ENCODE measurements around the gene CTSK.
"Not testable (repeated sequence)": the region's sequence is repeated elsewhere in the genome, so short reads cannot be mapped to it uniquely, and the experiment has no call there.

CTSK gene

DNA sequence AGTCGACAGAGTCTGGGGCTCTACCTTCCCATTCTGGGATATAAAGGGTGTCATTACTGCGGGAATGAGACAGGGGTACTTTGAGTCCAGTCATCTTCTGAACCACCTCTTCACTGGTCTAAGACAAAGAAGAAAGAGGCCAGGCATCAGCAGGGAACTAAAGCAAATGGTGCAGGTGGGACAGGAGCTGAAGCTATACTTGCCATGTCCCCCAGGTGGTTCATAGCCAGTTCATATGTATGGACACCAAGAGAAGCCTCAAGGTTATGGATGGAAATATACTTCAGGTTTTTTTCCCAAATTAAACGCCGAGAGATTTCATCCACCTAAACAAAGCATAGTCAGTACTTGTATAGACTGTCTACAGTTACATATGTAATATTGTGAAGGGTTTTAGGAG, 2.2 kb downstream of the CTSK start:
- no peak for DNase-seq

DNA sequence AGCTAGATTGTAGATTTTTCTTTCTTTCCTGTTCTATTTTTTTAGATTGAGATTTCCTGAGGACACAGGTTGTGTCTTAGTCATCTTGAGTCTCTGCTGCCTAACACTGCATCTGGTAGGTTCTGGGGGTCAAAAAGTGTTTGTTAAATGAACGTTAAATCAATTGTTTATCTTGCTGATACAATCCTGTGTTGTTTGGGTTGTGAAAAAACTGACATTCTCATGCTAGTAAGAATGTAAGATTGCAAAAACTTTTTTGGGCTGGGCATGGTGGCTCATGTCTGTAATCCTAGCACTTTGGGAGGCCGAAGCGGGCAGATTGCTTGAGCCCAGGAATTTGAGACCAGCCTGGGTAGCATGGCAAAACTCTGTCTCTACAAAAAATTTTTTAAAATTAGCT, 3.4 kb downstream of the CTSK start:
- DNase-seq, result no peak

DNA sequence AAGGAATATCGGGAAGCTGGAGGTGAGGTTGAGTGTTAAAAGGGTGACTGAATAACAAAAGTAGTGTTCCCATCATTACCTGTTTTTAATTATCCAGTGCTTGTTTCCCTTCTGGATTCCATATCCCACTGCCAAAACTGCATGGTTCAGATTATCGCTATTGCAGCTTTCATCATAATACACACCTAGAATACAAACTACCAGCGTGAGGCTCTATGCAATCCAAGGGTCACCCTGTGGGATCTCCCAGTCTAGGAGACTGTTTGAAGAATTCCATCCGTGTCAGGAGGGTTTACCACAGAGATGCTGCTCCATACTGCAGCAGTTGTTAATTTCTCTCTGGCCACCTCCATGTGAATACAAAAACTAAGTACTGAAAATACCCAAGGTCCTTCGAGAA, 9.0 kb downstream of the CTSK start:
- no peak for DNase-seq

DNA sequence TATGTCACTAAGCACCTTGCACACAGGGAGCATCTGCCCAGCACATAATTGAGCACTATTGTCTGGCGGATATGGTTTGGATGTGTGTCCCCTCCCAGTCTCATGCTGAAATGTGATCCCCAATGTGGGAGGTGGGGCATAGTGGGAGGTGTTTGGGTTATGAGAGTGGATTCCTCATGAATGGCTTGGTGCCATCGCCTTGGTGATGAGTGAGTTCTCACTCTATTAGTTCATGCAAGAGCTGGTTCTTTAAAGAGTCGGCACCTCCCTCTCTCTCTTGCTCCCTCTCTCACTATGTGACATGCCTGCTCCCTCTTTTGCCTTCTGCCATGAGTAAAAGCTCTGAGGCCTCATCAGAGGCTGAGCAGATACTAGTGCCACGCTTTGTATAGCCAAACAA, 9.5 kb downstream of the CTSK start:
- no peak for DNase-seq

DNA sequence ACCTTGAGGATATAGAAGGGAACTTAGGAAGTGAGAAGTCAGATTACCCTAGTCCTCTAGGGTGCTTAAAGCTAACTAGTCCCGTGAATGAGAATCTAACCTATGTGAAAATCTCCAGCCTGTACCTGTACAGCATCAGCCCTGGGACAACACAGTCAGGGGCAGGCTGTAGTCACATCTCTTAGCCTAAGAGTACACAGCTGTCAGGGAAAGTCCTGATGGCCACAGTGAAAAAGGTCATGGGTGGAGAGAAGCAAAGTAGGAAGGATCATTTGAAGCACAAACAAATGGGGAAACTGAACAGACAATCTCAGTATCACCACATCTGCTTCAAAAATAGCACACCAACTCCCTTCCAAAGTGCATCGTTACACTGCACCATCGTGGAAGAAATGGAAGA, 11.7 kb downstream of the CTSK start:
- DNase-seq, result no peak

DNA sequence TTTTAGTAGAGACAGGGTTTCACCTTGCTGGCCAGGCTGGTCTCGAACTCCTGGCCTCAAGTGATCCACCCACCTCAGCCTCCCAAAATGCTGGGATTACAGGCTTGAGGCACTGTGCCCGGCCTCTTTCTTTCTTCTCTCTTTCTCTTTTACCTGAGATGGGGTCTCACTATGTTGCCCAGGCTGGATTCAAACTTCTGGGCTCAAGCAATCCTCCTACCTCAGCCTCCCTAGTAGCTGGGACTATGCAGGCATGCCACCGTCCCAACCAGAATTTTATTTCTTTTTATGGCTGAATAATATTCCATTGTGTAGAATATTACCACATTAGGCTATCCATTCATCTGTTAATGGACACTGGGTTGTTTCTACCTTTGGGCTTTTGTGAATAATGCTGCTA, 14.3 kb downstream of the CTSK start:
- not testable (repeated sequence) for DNase-seq

DNA sequence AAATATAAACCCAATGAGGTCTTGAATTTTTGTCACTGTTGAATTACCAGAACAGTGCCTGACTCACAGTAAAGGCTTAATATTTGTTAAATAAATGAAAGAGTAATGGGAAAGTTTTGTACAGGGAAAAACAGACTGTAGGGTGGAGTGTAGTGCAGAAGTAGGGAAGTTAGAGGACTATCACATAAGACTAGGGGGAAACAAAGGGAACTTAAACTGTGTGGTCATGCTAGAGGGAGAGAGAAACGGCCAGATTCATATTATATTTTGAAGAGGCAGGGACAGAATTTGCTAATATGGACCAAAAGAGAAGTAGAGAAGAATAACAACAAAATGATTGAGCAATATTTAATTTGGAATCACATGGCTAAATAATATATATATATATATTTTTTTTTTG, 14.8 kb downstream of the CTSK start:
- no peak for DNase-seq

DNA sequence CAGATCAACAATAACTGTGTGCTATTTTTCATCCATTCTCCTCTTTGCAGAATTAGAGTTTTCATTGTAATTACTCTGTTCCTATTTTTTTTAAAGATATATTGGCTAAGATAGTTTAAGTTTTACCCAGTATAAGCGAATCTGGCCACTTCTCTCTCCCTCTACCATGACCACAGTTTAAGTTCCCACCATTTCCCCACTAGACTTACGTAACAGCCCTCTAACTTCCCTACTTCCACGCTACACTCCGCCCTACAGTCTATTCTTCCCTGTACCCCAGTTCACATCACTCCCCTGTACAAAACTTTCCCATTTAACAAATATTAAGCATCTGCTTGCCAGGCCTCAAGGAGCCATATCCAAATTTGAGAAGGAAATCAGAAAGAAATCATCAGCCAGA, 16.5 kb downstream of the CTSK start:
- no peak for DNase-seq

DNA sequence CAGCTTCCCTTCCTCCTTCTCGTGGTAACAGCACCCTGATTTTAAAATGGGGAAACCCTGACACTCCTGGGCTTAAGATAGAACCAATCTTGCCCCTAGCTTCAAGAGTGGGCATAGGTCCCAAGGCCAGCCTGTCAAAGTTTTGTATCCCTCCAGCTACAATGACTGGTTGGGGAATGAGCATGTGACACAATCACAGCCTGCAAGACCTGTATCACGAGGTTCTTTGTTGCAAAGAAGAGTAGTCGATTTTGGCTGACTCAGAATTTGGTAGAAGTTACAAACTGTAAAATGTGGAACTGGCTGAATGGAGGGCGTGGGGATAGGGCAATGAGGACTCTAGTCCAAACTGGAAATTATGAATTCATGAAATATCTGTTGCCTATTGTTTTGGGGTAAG, 18.7 kb downstream of the CTSK start:
- DNase-seq, result no peak

DNA sequence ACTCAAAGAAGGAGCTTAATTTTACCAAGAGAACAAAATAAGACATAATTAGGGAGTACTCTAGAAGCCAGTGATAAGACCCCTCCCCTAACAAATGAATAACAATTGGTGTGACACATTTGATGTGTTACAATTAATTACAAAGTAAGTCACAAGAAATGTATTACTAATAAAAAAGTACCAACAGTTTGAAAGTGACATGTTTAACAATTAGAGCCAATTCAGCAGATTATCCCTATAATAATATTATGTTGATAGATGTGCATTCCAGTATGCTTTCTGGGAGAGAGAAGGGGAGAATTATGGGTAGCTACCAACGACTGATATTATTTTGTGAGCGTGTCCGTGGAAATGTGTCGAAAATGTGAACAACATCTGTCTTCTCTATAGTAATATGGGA, 19.1 kb downstream of the CTSK start:
- DNase-seq, result no peak

DNA sequence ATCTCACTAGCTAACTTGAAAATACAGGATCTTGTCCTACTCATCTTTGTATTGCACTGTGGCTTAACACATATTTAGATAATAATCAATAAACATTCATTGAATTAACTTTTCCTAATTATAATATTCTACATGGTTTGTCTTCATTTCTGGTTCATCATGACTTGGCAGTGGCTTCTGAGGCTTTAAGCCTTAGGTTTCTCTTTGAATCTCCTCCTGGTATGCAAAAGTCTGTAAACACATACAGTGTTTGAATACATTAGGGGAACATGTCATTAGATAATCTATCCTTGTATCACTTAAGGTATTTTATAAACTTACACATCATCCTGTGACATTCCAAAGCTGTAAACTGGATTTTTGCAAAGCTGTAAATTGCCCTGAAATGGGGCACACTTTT, 20.6 kb downstream of the CTSK start:
- DNase-seq, result no peak

DNA sequence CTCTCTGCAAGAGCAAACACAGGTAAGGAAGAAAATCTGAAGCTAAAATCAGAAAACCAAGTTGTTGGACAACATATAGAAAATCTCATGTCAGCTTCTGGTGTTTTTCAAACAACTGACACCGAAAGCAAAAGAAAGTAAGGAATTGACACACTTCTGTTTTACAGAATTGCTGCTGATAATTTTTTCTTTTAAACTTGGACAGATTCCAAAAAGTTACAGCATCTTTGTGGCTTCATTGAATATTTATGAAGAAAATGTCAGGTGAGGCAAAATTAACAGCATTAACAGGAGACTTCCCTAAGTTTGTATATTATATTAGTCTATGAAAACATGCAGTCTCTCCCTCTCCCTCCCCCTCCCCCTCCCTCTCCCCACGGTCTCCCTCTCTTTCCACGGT, 27.6 kb downstream of the CTSK start:
- DNase-seq, result no peak

DNA sequence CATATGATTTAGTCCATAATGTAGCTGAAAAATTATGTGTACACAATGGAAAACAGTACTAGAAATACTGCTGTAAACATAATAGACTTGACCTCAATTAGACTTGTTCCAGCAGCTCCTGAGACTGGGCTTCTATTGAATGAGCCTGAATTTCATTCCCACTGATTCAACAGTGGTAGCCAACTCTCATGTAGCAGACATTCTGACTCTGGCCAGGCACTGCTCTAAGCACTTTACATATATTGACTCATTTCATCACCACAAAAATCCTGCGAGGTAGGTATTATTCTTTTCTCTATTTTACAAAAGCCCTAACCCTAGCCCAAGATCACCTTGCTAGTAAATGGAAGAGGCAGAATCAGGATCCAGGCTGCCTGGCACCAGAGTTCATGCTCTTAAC, 29.7 kb downstream of the CTSK start:
- DNase-seq, result no peak

DNA sequence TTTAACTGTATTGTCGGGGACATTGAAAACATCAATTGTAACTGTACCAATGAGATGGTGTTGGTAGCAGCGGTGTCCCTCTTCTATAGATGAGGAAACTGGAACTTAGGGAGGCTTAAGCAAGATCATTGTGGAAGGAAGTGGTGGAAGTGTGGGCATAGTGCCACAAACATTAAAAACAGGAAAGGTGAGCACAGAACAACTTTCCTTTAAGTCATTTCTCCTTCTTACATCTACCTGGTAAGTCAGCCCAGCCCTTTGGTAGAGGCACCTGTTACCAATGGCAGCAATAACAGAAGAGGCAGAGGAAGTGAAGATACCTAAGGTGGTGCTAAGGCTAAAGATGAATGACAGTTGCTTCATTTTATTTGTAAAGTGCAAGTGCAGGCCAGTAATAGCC, 30.5 kb downstream of the CTSK start:
- DNase-seq, result no peak

DNA sequence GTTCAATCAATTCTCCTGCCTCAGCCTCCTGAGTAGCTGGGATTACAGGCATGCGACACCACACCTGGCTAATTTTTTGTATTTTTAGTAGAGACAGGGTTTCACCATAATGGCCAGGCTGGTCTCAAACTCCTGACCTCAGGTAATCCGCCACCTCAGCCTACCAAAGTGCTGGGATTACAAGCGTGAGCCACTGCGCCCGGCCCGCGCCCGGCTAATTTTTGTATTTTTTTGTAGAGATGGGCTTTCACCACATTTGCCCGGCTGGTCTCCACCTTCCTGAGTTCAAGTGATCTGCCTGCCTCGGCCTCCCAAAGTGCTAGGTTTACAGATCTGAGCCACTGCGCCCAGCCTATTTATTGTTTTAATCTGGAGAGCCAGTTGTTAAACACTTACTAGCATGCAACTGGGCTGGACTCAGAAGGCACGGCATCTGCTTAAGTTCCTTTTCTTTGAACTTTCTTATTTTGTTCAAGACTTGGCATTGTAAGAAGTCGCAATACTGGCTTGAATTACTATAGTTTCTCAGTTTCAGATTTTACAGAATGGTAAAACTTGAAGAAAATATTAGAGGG, 32.0 kb downstream of the CTSK start:
- not testable (repeated sequence) for DNase-seq

DNA sequence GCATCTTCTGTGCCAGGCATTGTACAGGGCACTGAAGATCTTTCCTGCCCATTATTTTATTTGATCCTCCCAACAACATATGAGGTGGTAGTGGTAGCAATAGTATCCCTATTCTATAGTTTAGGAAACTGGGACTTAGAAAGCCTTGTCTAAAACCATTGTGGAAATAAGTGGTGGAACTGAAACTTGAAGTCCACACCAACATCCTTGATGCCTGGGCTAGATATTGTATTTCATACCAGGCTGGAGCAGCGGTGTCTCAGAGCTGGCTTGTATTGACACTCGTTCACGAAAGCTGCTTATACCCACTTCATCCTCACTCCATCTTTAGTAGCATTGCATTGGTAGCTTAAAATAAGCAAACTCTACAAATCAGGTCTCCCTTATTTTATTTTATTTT, 32.8 kb downstream of the CTSK start:
- no peak for DNase-seq

DNA sequence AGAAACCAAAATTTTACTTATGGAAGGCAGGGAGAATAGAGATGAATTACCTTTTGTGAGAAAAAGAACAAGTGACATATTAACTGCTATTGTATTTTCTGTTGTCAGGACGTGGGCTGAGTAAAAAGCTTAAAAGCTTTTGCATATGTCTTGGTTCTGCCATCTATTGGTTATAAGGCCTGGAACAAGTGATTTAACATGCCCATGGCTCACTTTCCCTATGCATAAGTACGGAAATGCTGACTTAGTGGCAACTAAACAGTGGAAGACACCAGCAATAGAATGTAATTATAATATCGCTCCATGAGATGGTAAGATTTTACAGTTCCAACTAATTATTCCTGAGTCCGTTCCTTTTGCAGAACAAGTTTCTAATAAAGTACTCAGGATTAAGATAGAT, 35.7 kb downstream of the CTSK start:
- no peak for DNase-seq

DNA sequence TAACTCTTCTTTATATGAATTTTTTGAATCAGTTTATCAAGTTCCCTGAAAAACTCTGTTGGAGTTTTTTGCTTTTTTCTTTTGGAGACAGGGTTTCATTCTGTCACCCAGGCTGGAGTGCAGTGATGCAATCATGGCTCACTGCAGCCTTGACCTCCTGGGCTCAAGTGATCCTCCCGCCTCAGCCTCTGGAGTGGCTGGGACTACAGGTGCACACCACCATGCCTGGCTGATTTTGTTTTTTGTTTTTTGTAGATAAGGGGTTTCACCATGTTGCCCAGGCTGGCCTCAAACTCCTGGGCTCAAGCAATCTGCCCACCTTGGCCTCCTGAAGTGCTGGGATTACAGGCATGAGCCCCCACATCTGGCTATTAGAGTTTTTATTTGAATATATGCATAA, 40.4 kb downstream of the CTSK start:
- not testable (repeated sequence) for DNase-seq

DNA sequence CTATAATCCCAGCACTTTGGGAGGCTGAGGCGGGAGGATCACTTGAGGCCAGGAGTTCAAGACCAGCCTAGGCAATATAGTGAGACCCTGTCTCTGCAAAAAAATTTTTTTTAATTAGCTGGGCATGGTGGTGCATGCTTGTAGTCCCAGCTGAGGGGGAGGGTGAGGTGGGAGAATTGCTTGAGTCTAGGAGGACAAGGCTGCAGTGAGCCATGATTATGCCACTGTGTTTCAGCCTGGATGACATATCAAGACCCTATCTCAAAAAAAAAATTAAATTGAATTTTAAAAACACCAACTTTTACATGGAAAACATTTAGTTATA, 42.1 kb downstream of the CTSK start:
- DNase-seq, result not testable (repeated sequence)

DNA sequence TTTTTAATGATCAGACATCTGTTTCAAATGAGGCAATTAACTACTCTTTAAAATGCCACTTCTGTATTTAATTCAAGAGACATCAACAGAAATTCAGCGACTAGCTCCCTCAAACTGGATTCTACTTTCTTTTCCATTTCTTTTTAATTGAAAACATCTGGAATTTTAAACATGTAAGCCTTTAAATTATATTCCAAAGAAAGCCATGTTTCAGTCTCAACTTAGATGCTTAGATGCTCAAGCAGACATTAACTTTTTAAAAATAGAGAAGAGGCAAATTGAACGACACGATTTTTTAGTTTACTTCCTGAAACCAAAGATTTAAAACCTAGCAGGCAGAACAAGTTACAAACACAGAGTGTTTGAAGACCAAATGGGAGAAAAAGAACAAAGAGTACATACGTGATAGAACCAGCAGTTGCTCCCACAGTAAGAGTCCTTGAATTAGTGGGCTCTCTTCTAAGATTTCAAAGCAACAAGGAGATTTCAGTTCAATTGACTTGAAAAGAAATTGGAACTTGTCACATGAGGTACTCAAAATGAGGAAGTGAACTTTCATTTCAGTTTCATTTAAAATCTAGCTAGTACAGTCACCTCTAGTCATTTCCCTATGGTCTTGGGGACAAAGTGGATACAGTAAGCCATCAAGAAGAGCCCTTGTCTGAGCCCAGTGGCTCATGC, 42.6 kb downstream of the CTSK start, which contains the start of gene CTSS:
Gene CTSS (minus strand): TSS at position 483 of the 681 bp plus-strand sequence. CDS start 1,015 bp downstream, outside the sequence.
- DNase-seq, result no peak

DNA sequence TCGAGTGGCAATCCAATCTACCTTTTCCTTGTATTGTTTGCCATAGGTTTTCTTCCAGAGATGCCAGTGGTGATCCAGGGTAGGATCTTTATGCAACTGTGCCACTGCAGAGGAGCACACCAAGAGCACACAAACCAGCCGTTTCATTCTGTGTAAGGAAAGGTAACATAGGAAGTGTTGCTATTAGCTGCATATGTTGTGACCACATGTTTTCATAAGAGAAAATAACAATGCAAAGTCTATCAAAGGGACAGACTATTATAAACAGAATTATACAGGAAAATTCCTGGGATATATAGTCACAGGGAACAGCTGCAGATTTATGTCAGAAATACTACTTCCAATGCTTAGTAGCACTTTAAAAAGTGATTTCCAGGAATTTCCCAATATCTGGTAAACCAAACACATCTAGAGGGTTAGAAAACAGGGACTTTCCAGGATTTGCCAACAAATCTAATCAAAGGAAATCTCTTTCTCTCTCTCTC, 43.4 kb downstream of the CTSK start:
- no peak for DNase-seq

DNA sequence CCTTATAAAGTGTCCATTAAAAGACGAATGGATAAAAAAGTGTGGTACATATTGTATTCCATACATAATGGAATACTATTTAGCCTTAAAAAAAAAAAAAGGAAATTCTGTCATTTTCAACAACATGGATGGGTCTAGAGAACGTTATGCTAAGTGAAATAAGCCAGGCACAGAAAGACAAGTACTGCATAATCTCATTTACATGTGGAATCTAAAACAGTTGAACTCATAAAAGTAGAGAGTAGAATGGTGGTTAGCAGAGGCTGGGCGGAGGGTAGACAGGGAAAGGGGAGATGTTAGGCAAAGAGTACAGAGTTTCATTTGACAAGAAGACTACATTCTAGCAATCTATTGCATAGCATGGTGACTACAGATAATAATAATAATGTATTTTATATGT, 45.0 kb downstream of the CTSK start:
- no peak for DNase-seq

DNA sequence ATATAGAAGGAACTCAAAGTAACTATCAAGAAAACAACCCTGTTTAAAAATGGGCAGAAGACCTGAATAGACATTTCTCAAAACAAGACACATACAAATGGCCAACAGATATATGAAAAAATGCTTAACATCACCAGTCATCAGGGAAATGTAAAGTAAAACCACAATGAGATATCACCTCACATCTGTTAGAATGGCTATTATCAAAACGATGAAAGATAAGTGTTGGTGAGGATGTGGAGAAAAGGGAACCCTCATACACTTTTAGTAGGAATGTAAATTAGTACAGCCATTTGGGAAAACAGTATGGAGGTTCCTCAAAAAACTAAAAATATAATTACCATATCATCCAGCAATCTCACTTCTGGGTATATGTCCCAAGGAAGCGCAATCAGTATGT, 45.5 kb downstream of the CTSK start:
- no peak for DNase-seq

DNA sequence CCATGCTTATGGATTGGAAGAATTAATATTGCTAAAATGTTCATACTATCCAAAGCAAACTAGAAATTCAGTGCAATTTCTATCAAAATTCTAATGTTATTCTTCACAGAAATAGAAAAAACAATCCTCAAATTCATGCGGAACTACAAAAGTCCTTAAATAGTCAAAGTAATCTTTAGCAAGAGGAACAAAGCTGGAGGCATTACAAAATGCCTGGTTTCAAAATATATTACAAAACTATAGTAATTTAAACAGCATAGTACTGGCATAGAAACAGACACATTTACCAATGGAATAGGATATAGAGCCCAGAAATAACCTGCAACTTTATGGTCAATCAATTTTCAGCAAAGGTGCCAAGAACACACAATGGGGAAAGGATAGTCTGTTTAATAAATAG, 46.3 kb downstream of the CTSK start:
- DNase-seq, result no peak

DNA sequence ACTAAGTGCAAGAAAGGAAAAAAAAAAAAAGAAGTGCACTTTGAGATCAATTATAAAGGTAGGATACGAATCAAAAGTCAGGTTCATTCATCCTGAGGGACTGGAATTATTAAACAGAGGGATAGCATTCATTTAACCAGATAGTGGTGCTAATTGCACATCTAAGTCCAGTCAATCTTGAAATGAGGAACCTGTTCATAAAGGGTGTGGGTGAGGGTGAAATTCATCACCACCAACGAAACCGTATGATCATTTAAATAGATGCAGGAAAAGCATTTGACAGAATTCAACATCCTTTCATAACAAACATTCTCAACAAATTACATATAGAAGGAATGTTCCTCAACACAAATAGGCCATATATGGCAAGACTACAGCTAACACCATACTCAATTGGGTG, 48.0 kb downstream of the CTSK start:
- DNase-seq, result no peak
